HepG2 (cell line): Measurements from ENCODE around the gene KLC4. TPM values are rescaled to one million over a fixed set of nuclear protein-coding genes. Genes with fewer than 3 reads are reported as not detected.

Experiments
- CCAR2 ChIP-seq: fragments of 200-400 bp; formaldehyde crosslinking; optimal IDR thresholded peaks from 2 replicates; pipeline ENCODE3; 2018; ENCODE audit warnings: low read depth, mild to moderate bottlenecking, low read length, moderate library complexity
- FOXO1 ChIP-seq: sonication (generic); formaldehyde crosslinking; IDR thresholded peaks from 2 replicates; pipeline ENCODE4 v1.4.0; 2020; ENCODE audit warnings: missing genetic modification reagents
- HNRNPLL ChIP-seq: fragments of 200-400 bp; formaldehyde crosslinking; IDR thresholded peaks from 2 replicates; pipeline ENCODE4 v1.6.1; 2017; ENCODE audit warnings: mild to moderate bottlenecking, low read depth, low read length; ENCODE audit not compliant: poor library complexity, severe bottlenecking
- IRX3 ChIP-seq: sonication (generic); formaldehyde crosslinking; IDR thresholded peaks from 2 replicates; pipeline ENCODE4 v1.8.1; 2023; ENCODE audit warnings: mild to moderate bottlenecking, low read depth, missing genetic modification reagents, borderline replicate concordance
- MAF1 ChIP-seq: sonication (generic); formaldehyde crosslinking; IDR thresholded peaks from 2 replicates; pipeline ENCODE4 v1.5.0; 2020; ENCODE audit warnings: missing genetic modification reagents, borderline replicate concordance
- MAZ ChIP-seq, 2 experiments: sonication (generic) in 1 of 2; formaldehyde crosslinking in 1 of 2; IDR thresholded peaks; 2 replicates each; pipeline versions ENCODE4 v1.5.0 to v1.6.1; 2012 to 2020; ENCODE audit warnings: low read depth in 2 of 2, mild to moderate bottlenecking in 2 of 2, borderline replicate concordance in 1 of 2, improper control_type of control experiment in 1 of 2, low read length in 1 of 2, missing genetic modification reagents in 1 of 2, moderate library complexity in 1 of 2
- MXI1 ChIP-seq: IDR thresholded peaks from 3 replicates; pipeline ENCODE4 v1.6.1; 2012; ENCODE audit warnings: low read depth, low read length, inconsistent platforms, borderline replicate concordance
- NCOA2 ChIP-seq: sonication (generic); formaldehyde crosslinking; IDR thresholded peaks from 2 replicates; pipeline ENCODE4 v1.8.0; 2022; ENCODE audit warnings: inconsistent platforms
- NFATC3 ChIP-seq: sonication (generic); formaldehyde crosslinking; IDR thresholded peaks from 2 replicates; pipeline ENCODE4 v1.5.1; 2020; ENCODE audit warnings: mild to moderate bottlenecking, missing genetic modification reagents
- NR2F2 ChIP-seq: IDR thresholded peaks from 2 replicates; pipeline ENCODE4 v1.6.1; 2012; ENCODE audit warnings: low read depth, inconsistent platforms, borderline replicate concordance
- RBAK ChIP-seq: sonication (generic); formaldehyde crosslinking; IDR thresholded peaks from 2 replicates; pipeline ENCODE4 v1.5.1; 2020; ENCODE audit warnings: mild to moderate bottlenecking, missing genetic modification reagents
- SMAD9 ChIP-seq: sonication (generic); formaldehyde crosslinking; IDR thresholded peaks from 2 replicates; pipeline ENCODE4 v1.5.1; 2020; ENCODE audit warnings: mild to moderate bottlenecking, missing genetic modification reagents
- SNAI1 ChIP-seq: sonication (generic); formaldehyde crosslinking; IDR thresholded peaks from 2 replicates; pipeline ENCODE4 v1.5.0; 2020; ENCODE audit warnings: mild to moderate bottlenecking, missing genetic modification reagents, borderline replicate concordance
- ZBTB20 ChIP-seq: sonication (generic); formaldehyde crosslinking; IDR thresholded peaks from 2 replicates; pipeline ENCODE4 v1.8.1; 2023; ENCODE audit warnings: missing genetic modification reagents, low read depth, mild to moderate bottlenecking, borderline replicate concordance
- ZNF136 ChIP-seq: sonication (generic); formaldehyde crosslinking; IDR thresholded peaks from 2 replicates; pipeline ENCODE4 v1.8.1; 2022; ENCODE audit warnings: low read depth, mild to moderate bottlenecking, moderate library complexity, missing genetic modification reagents
- ZNF225 ChIP-seq: sonication (generic); formaldehyde crosslinking; IDR thresholded peaks from 2 replicates; pipeline ENCODE4 v1.4.0; 2020; ENCODE audit warnings: mild to moderate bottlenecking, missing genetic modification reagents
- ZNF772 ChIP-seq: sonication (generic); formaldehyde crosslinking; IDR thresholded peaks from 2 replicates; pipeline ENCODE4 v1.5.0; 2020; ENCODE audit warnings: mild to moderate bottlenecking, missing genetic modification reagents
- ZNF788 ChIP-seq: sonication (generic); formaldehyde crosslinking; IDR thresholded peaks from 2 replicates; pipeline ENCODE4 v1.5.0; 2020; ENCODE audit warnings: mild to moderate bottlenecking, missing genetic modification reagents, borderline replicate concordance
- polyA plus RNA-seq, 8 experiments: library from polyadenylated mRNA; depleted of rRNA in 3 of 8; stranded (reverse) in 7 of 8; unstranded in 1 of 8; fragments of >200 nt; fragmentation: Illumina TruSeq in 4 of 8; extraction: Trizol in 4 of 8; gene quantifications; 2 replicates each; pipeline versions ENCODE4 v1.2.1 to v1.2.3, GENCODE V29; 2011 to 2016; ENCODE audit warnings: low read depth in 4 of 8, missing spikeins in 1 of 8, mixed read lengths in 1 of 8; ENCODE audit not compliant: insufficient read depth in 1 of 8
- total RNA-seq, 5 experiments: library from RNA; depleted of rRNA; stranded (reverse); fragments of >200 nt; fragmentation: Illumina TruSeq; extraction: Trizol; gene quantifications; 2 replicates each; pipeline ENCODE4 v1.2.3, GENCODE V29; 2016; ENCODE audit warnings: low read depth in 1 of 5
- TF ChIP-seq, protein P1 (sequence below): sonication (generic); formaldehyde crosslinking; IDR thresholded peaks from 2 replicates; pipeline ENCODE4 v1.5.1; 2020; ENCODE audit warnings: mild to moderate bottlenecking, missing genetic modification reagents, borderline replicate concordance
- TF ChIP-seq, protein P2 (sequence below): sonication (generic); formaldehyde crosslinking; IDR thresholded peaks from 2 replicates; pipeline ENCODE4 v1.5.0; 2020; ENCODE audit warnings: missing genetic modification reagents
- TF ChIP-seq, protein P3 (sequence below): sonication (generic); formaldehyde crosslinking; IDR thresholded peaks from 2 replicates; pipeline ENCODE4 v1.4.0; 2020; ENCODE audit warnings: missing genetic modification reagents
- TF ChIP-seq, protein P4 (sequence below): sonication (generic); formaldehyde crosslinking; IDR thresholded peaks from 2 replicates; pipeline ENCODE4 v1.9.0; 2022; ENCODE audit warnings: low read depth, missing genetic modification reagents

KLC4 gene
- total and polyA plus RNA-seq, 2 of the 13 experiments (the other 11 are each of a cell fraction or from before 2014, with no cell fraction given) = 45.4 to 70.4 TPM

DNA sequence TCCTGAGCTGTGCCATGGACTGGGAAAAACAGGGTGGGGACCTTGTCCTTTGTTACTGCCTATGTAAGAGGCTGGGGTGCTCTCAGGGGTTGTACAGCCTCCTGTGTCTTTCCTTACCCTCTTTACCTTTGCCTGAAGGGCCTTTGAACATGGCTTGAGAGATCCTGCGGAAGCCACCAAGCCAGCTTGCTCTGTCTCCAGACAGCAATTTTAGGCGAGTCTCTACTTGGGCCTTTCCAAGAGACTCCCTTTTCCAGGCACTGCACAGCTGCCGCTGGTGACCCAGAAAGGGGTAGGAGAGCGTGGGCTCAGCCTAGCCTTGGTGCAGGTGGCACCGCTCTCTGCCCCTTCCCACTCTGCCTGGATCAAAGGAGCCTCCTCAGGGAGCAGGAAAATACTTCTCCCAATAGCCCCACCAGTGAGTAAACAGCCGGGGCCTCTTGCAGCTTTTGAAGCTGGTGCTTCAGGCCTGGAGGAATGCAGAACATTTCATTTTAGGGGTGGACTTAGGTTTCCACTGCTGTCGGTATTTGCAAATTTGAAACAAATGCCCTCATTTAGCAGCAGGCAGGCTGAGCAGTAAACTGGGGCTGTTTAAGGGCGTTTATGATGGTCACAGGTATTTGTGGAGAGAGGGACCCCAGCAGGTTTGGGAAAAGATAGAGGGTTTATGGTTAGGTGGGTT is 30.6 kb downstream of the KLC4 start (continued):
- TF ChIP-seq ZNF136 (no peak), NFATC3 (CRISPR knock-in tag) (0 out of 2 replicates have a peak, but pooled peaks have one; percentile 22), ZNF788 (CRISPR knock-in tag) (0 out of 2 replicates have a peak, but pooled peaks have one; percentile 85), CCAR2 (no peak), MAF1 (no peak), SNAI1 (CRISPR knock-in tag) (no peak), MAZ (IDR thresholded peaks at IDR 0.05; ENCODE audit: borderline replicate concordance, low read depth, low read length) (no peak; the same call in 1 of the 2 replicates), MAZ (CRISPR knock-in tag; IDR thresholded peaks at IDR 0.05; ENCODE audit: low read depth) (peak; percentile 81), NR2F2 (peak; percentile 65; the same call in 1 of the 2 replicates), FOXO1 (peak; percentile 88; the same call in 1 of the 2 replicates), SMAD9 (CRISPR knock-in tag) (no peak), RBAK (CRISPR knock-in tag) (no peak), ZBTB20 (CRISPR knock-in tag) (0 out of 2 replicates have a peak, but pooled peaks have one; percentile 34), ZNF772 (CRISPR knock-in tag) (peak; percentile 55; the same call in 1 of the 2 replicates), HNRNPLL (no peak), ZNF225 (CRISPR knock-in tag) (no peak), IRX3 (CRISPR knock-in tag) (no peak), MXI1 (no peak; the same call in 2 of the 3 replicates), NCOA2 (peak; percentile 94)
- TF ChIP-seq, protein P1, sequence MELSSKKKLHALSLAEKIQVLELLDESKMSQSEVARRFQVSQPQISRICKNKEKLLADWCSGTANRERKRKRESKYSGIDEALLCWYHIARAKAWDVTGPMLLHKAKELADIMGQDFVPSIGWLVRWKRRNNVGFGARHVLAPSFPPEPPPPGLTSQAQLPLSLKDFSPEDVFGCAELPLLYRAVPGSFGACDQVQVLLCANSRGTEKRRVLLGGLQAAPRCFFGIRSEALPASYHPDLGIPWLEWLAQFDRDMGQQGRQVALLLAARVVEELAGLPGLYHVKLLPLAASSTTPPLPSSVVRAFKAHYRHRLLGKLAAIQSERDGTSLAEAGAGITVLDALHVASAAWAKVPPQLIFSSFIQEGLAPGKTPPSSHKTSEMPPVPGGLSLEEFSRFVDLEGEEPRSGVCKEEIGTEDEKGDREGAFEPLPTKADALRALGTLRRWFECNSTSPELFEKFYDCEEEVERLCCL = no peak
- TF ChIP-seq, protein P2, sequence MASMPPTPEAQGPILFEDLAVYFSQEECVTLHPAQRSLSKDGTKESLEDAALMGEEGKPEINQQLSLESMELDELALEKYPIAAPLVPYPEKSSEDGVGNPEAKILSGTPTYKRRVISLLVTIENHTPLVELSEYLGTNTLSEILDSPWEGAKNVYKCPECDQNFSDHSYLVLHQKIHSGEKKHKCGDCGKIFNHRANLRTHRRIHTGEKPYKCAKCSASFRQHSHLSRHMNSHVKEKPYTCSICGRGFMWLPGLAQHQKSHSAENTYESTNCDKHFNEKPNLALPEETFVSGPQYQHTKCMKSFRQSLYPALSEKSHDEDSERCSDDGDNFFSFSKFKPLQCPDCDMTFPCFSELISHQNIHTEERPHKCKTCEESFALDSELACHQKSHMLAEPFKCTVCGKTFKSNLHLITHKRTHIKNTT (CRISPR knock-in tag) = 0 out of 2 replicates have a peak, but pooled peaks have one; percentile 40
- TF ChIP-seq, protein P3, sequence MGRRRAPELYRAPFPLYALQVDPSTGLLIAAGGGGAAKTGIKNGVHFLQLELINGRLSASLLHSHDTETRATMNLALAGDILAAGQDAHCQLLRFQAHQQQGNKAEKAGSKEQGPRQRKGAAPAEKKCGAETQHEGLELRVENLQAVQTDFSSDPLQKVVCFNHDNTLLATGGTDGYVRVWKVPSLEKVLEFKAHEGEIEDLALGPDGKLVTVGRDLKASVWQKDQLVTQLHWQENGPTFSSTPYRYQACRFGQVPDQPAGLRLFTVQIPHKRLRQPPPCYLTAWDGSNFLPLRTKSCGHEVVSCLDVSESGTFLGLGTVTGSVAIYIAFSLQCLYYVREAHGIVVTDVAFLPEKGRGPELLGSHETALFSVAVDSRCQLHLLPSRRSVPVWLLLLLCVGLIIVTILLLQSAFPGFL (CRISPR knock-in tag) = no peak
- TF ChIP-seq, protein P4, sequence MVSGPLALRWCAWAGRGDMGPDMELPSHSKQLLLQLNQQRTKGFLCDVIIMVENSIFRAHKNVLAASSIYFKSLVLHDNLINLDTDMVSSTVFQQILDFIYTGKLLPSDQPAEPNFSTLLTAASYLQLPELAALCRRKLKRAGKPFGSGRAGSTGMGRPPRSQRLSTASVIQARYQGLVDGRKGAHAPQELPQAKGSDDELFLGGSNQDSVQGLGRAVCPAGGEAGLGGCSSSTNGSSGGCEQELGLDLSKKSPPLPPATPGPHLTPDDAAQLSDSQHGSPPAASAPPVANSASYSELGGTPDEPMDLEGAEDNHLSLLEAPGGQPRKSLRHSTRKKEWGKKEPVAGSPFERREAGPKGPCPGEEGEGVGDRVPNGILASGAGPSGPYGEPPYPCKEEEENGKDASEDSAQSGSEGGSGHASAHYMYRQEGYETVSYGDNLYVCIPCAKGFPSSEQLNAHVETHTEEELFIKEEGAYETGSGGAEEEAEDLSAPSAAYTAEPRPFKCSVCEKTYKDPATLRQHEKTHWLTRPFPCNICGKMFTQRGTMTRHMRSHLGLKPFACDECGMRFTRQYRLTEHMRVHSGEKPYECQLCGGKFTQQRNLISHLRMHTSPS (CRISPR knock-in tag) = peak; percentile 98
